GM19240 (cell line): ENCODE measurements around the gene TTC3.

Source experiments
- DNase-seq: peaks from one replicate; pipeline ENCODE4 v3.0.0; 2011; ENCODE audit warnings: low spot score; ENCODE audit not compliant: insufficient read length

TTC3 gene

DNA sequence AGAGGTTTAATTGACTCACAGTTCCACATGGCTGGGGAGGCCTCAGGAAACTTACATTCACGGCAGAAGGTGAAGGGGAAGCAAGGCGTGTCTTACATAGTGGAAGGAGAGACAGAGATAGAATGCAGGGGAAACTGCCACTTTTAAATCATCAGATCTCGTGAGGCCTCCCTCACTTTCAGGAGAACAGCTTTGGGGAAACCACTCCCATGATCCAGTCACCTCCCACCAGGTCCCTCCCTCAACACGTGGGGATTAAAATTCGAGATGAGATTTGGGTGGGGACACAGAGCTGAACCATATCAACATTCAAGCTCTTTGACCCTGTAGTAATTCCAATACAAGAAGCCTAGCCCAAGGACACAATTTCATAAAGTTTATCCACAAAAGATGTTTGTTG, 13.9 kb upstream of the TTC3 start:
- DNase-seq, result no peak

DNA sequence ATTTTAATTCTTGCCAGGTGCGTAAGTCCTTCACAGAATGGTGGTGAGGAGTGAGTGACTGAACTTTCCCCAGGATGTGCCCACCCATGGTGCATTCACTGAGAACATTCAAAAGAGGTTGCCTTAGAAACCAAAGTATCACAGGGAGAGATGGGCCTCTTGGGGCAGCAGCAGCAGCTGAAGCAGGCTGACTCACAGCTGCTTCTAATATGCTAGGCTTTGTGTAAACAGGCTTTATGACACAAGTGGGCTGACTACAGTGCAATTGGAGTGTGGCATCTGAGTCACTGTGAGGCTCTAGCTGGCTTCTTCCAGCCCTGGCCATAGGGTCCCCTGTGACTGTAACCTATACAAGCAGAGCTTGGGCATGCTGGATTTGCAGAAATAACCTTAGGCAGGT, 12.8 kb upstream of the TTC3 start:
- DNase-seq, result no peak

DNA sequence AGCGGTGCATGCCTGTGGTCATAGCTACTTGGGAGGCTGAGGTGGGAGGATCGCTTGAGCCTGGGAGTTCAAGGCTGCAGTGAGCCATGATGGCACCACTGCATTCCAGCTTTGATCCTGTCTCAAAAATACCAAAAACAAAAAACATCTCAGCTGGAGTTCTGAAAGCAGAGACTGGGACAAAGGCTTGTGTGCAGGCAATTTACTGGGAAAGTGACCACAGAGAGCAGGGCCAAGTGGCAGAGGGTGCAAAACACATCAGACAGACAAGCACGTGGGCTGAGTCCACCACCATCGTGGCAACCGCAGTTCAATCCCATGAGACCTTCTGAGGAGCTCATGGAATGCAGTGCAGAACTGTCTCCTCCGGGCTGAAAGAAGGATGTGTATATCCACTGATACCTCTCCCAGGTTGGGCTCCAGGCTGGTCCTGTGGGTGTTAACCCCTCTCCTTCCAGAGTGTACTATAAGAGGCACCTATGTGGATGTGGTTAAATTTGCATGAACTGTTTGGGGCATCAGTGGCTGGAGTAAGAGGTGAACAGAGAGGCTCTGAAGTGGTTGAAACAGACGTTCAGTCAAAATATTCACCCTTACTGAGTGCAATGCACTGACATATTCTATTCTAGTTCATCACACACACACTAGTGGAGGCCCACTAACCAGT, 11.0 kb upstream of the TTC3 start:
- DNase-seq, result no peak

DNA sequence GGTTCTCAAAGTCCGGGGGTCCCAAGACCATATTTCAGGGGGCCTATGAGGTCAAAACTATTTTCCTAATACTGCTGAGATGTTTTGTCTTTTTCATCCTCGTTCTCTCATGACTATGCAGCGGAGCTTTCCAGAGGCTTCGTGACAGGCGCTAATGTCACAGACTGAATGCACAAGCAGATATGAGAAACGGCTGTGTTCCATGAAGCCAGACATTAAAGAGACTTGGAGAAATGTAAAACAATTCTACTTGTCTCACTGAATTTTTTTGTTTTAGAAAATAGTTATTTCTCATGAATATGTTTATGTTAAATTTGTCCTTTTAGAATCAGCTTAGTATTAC, 10.5 kb upstream of the TTC3 start:
- DNase-seq, result no peak

DNA sequence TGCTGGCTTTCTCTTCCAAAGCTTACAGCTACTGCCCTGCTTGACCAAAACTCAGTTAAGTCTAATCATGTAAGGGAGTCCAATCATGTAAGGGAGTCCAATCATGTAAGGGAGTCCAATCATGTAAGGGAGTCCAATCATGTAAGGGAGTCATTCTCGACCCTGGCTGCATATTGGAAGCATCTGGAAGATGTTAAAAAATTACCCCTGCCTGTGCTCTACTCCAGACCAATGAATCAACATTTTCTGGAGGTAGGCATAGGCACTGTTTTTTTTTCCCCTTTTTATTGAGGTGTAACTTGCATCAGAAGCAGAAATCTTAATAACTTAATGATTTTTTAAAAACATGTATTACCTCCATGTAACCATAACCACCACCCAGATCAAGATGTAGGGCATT, 9.6 kb upstream of the TTC3 start:
- no peak for DNase-seq

DNA sequence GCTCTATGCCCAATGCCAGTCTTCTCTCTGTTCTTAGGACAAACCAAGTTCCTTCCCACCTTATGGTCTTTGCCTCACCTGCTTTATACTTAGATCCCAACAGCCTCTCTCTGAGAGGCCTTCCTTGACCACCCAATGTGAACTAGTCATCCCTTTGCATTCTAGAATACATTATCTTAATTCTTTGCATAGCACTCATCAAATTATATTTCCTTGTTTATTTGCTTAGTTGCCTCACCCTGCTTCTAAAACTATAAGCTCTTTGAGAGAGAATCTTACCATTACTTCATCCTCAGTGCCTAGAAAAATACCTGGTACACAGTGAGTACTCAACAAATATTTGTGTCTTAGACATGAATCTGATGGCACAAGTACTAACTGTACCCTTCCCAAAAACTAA, 8.2 kb upstream of the TTC3 start:
- no peak for DNase-seq

DNA sequence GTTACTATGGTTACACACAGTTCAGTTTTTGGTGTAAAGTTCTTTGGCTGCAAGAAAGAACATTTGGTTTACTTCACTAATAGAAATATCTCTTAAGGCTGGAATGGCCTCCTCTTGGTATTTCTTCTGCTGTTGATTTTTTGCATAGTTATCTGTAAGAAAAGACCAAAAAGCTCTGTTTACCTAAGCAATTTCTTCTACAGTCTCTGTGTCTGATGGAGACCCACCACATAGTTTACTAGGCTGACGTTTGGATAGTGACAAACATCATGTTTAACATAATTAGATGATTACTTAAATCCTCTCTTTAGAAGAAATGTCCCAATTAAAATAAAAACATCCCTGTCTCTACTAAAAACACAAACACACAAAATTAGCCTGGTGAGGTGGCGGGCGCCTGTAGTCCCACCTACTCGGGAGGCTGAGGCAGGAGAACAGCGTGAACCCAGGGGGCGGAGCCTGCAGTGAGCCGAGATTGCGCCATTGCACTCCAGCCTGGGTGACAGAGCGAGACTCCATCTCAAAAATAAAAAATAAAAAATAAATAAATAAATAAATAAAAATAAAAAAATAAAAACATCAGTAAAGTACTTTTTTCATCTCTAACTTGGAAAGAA, 7.4 kb upstream of the TTC3 start:
- no peak for DNase-seq

DNA sequence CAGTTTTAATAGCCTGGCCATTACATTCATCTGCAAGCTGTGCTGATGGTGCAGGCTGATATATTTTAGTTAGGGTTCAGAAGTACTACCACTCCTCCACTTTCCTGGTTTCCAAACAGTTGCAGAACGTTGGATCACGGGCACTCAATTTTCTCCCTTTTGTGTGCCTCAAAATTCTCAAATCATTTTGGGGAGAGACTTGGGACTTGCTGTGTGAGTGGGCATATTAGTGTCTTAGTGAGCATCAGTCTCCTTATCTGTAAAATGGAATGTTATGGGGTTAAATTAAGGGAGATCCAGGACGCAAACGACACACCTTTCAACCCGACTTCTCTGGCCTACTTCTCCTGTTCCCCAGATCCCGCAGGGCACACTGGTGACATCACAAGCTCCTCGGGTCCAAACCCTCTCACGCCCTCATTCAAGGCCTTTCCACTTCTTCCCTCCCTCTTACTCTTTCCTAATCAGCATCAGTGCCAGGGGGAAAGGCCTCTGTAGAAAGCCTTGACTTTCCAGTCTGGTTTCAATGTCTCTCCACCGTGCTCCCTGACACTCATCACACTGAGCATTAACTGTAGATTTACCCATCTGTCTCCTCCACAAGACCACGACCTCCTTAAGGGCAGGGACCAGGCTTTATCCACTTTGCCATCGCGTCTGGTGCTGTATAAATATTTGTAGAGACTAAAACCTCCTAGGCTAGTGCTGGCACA, 1.3 kb upstream of the TTC3 start:
- no peak for DNase-seq

DNA sequence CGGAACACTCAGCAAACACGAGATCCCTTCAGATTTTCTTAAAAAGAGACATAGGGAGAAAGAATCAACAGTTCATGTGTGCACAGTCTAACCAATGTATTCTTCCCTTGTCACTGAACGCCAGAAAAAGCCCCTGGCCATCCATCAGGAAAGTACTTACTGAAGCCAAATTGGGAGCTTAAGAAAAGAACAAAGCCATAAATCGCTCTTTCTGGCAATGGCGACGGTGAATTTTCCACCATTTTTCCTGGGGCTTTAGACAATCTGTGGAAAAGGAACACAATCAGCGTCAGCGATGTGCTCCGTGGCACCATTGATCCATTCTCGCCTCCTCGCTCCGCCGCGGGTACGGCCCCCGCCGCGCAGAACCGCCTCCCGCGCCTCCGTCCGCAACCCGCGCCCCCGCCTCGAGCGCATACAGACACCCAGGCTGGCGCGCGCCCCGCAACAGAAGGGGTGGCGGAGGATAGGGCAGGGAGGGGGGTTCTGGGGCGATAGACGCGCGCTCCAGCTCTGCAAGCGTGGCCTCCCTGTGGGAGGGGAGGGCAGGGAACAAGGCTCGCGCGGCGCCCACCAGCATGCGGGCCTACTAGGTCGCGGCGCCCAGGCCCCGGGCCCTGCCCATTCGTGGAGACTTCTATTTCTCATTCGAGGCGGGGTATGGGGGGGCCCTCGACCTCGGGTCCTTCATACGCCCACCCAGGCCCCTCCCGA, 623 bp upstream of the TTC3 start:
- no peak for DNase-seq

DNA sequence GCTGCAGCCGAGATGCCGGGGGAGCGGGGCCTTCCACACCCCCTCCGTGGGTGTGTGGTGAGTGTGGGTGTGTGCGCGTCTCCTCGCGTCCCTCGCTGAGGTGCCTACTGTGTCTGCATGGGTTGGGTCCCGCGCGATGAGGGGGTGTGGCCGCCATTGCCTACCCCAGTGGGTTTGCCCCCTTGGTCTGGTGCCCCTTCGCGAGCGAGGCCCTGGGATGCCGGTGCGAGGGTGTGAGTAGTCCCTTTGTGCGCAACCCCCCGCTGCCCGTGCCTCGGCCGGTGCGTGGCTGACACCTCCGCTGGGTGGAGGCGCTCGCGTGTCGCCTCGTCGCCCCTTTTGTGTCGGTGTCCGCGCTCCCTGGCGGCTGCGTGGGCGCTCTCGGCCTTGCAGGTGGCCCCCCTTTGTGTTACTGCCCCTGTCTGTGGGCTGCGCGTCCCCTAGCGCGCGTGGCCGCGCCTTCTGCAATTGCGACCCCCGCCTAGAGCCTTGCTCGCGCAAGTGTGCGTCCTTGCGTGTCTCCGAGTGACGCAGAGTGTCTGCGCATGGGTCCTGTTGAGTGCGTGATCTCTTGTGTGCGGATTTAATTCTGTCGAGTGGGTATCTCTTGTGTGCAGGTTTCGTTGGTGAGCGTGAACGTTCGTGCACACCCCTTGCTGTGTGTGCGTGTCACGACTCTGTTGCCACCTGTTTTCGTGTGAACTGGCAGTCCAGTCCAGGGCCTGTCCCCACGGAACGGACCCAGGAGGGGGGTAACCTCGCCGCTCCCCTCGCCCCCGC, 553 bp downstream of the TTC3 start:
- DNase-seq, result no peak

DNA sequence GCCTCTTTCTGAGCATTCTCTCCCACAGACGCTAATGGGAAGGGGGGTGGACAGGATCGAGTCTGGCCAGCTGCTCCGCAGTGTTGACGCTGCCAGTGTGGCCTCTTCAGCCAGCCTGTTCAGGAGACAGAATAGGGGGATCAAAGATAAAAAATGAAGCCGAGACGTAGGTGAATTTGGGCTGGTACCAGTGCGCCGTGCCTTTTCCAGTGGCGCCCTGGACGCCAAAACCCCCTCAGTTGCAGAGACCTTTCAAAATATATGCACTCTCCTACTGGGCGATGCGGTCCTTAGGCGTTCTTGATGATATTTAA, 1.1 kb downstream of the TTC3 start:
- no peak for DNase-seq

DNA sequence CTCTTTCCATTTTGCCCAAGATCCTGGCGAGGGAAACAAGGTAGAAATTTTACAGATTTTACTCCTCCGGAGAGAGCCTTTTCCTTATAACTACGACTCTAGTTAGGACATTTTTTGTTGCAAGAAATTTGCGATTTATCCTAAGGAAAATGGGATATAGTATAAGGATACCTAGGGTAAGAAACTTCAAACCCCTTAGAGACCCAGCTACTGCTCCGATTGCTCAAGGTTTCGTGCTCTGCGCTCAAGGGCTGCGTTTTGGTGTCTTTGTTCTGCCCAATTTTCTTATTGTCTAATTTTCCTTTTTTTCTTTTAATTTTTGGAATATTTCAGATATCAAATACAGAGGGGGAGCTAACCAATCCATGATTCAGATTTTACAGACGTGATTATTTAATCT, 1.5 kb downstream of the TTC3 start:
- no peak for DNase-seq

DNA sequence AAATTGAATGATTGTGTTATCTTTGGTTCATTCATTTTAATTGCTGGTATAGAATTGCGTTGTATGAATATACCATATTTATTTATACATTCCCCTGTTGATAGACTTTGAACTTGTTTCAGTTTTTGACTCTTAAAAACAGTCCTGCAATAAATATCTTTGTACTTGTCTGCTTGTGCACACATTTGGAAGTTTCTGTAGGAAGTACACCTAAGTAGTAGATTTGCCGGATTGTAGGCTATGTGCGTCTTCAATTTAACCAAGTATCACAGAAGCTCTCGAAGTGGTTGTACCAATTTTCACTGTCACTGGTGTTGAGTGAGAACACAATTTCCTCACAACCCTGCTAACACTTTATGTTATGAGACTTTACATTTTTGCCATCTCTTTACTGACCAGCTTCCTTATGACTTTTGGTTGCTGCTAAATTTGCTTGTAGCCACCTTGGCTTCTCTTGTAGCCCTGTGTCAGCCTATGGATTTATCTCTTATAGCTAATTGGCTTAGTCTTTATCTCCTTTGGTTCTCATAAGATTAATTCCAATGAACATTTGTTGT, 2.2 kb downstream of the TTC3 start:
- DNase-seq, result no peak

DNA sequence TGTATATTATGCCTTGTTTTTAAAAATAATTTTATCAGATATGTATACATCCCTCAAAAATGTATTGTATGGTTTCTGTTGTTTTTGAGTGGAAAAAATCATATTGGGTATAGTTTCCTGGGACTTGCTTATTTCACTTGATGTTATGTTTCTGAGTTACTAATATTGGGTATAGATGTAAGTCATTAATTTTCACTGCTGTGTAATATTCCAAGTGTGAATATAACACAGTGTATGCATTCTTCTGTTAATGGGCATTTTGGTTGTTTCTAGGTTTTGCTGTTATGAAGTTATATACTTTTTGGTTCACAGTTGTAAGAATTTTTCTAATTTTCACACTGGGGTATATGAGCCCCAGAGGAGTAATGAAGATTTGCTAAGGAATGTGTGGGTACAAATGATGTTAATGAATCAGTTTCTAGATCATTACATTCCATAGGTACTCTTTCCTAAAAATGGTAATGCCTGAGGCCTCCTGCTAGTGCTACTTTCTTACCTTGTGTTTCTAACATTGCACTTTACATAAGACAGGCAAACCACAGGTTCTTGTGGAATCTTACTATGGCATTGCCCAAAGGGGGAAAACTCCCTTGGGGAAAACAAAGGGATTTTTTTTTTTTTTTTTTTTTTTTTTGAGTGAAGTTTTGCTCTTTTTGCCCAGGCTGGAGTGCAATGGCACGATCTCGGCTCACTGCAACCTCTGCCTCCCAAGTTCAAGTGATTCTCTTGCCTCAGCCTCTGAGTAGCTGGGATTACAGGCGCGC, 3.2 kb downstream of the TTC3 start:
- DNase-seq, result no peak

DNA sequence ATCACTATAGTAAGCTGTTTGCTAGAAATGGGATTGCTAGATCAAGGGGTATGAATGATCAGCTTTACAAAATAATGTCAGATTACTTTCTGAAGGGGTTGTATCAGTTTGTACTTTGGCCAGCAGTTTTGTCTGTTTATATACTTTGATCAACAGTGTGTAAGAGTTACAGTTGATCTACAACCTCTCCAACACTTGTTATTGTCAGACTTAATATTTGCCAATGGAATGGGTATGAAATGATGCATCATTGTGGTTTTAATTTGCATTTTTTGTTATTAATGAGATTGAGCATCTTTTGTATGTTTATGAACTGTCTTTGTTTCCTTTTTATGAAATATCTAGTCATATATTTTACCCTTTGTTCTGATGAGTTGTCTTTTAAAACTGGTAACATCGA, 4.3 kb downstream of the TTC3 start:
- no peak for DNase-seq

DNA sequence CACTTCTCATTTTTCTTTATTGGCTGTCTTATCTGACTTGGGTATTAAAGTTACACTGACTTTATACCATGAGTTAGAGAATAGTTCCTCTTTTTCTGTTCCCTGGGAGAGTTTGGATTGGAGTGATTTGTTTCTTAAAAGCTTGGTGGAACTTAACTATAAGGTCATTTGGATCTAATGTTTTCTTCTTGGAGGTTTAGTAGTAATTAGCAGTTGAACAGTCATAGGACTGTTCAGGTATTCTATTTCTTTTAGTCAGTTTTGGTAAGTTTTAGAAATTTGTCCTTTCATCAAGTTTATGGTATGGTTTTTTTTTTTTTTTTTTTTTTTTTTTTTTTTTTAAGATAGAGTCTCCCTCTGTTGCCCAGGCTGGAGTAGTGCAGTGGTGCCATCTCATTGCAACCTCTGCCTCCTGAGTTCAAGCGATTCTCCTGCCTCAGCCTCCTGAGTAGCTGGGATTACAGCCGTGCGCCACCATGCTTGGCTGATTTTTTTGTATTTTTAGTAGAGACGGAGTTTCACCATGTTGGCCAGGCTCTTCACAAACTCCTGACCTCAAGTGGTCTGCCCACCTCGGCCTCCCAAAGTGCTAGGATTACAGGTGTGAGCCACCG, 6.3 kb downstream of the TTC3 start:
- DNase-seq, result no peak

DNA sequence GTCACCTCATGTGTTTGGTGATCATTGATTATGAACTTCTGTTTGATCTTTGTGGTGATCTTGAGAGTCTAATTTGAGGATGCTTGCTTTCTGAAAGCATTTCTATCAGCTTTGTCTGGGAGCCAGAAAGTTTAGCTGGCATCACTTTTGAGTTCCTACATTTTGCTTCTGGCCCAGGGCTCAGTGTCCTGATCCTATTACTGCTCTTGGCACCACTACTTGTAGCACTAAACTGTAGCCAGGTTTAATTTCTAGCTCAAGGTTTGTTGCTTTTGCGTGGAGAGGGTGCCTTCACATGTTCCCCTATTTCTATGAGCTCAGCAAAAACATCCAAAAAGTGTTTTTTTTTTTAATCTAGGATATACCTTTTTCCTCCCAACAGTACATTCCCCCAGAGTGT, 9.3 kb downstream of the TTC3 start:
- no peak for DNase-seq

DNA sequence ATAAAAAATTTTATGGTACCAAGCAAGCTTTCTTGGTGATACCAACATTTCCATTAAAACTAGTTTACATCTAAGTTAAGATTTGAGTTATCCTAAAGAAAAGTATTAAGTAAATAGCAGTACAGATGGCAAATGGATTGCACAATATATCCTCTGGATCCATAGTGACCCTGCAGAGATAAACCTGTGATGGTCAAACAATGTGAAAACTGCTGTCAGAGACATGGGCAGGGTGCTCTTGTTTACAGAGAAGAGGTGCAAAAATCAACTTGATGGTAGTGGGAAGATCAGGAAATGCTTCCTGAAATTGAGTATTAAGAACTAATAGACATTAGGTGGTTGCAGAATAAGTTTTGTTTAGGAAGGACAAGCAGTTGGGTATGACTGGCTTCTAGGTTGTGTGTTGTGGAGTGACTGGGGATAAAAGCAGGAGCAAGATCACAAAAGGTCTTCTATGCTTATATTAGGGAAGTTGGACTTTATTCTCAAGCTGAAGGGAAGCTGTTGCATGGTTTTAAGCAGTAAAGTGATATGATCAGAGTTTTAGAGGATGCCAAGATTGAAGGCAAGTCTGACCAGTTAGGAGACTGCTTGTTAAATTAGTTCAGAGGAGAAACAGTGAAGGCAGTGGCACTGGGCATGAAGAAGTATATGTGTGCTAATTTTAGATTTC, 9.9 kb downstream of the TTC3 start:
- DNase-seq, result no peak

DNA sequence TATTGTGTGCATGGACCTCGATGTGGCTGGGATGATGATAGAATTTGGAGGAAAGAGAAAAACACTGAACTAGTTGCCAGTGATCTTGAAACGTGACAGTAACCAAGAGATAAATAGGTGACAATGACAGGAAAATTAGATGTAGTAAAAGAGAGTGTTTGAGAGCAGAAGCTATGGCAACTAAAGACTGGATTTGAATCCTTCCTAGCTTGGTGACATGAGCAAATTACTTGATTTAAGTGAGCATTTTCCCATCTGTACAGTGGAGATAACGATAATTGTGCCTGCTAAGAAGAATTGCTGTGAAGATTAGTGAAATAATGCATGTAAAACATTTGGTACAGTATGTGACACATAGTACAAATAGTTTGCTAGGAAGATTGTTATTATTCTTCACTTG, 12.7 kb downstream of the TTC3 start:
- DNase-seq, result no peak

DNA sequence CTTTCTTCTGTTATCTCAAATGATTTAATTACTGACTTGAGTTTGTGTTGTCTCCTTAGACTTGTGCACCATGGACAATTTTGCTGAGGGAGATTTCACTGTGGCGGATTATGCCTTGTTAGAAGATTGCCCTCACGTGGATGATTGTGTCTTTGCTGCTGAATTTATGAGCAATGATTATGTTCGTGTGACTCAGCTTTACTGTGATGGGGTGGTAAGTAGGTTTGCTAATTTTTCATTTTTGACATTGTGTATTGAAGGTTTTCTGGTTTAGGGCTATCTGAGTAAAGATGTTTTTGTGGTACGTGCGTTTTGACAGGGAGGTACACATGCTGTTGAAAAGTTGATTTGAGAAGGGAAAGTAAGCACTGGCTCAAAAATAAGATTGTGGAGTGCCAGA, 14.1 kb downstream of the TTC3 start:
- no peak for DNase-seq
